Measurements from ENCODE around the gene IL23R. TPM values are rescaled to one million over a fixed set of nuclear protein-coding genes. Genes with fewer than 3 reads are reported as not detected.

IL23R gene
- total and polyA plus RNA-seq, 4 donors: 0.08 to 0.09 TPM; not detected in 2

DNA sequence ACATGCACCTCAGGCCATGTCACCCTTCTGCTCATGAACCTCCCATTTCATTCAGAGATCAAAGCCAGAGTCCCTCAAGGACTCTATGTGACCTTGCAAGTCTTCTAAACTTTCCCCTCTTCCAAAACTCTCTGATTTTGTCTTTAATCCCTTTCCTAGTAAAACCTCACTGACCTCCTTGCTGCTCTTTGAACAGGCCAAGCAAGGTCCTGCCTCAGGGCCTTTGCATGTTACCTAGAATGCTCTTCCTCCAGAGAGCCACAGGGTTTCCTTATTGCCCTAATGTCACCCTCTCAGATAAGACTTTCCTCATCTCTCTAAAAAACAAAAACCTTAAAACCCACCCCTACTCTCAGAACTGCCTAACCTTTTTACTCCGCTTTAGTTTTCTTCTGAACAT is 26.6 kb downstream of the IL23R start:
- DNase-seq (ENCODE audit: low spot score): no peak
- no peak overlapping the region for H3K4me3 ChIP-seq (ENCODE audit: low read depth in 1 of 3, low read length in 3 of 3)
- H3K27me3 ChIP-seq (ENCODE audit: control insufficient read depth in 4 of 4, insufficient read depth in 4 of 4, low read length in 3 of 4): no peaks in the 10 kb centered on the region
- no peak overlapping the region for H3K27ac ChIP-seq (ENCODE audit: low read depth in 1 of 2, low read length in 2 of 2)
- H3K9me3 ChIP-seq (ENCODE audit: control insufficient read depth in 4 of 4, low read length in 3 of 4): no peaks in the 10 kb centered on the region
- no peaks in the 10 kb centered on the region for H3K36me3 ChIP-seq (ENCODE audit: control insufficient read depth in 4 of 4, insufficient read depth in 3 of 4, low read depth in 1 of 4, low read length in 3 of 4)
- H3K9ac ChIP-seq (ENCODE audit: low read depth in 1 of 2, low read length in 2 of 2): no peak overlapping the region
- TF ChIP-seq YY1 (IDR thresholded peaks at IDR 0.05): no peak
- no peak for TF ChIP-seq HNF4G (IDR thresholded peaks at IDR 0.05)
- no peak for TF ChIP-seq SP1 (IDR thresholded peaks at IDR 0.05)
- TF ChIP-seq CTCF (IDR thresholded peaks at IDR 0.05; ENCODE audit: low read depth, low read length, missing input control): no peak
- no peak for TF ChIP-seq HNF4A (conservative IDR thresholded peaks at IDR 0.05)
- no peak for TF ChIP-seq NR2F2 (IDR thresholded peaks at IDR 0.05)
- TF ChIP-seq, protein P1, sequence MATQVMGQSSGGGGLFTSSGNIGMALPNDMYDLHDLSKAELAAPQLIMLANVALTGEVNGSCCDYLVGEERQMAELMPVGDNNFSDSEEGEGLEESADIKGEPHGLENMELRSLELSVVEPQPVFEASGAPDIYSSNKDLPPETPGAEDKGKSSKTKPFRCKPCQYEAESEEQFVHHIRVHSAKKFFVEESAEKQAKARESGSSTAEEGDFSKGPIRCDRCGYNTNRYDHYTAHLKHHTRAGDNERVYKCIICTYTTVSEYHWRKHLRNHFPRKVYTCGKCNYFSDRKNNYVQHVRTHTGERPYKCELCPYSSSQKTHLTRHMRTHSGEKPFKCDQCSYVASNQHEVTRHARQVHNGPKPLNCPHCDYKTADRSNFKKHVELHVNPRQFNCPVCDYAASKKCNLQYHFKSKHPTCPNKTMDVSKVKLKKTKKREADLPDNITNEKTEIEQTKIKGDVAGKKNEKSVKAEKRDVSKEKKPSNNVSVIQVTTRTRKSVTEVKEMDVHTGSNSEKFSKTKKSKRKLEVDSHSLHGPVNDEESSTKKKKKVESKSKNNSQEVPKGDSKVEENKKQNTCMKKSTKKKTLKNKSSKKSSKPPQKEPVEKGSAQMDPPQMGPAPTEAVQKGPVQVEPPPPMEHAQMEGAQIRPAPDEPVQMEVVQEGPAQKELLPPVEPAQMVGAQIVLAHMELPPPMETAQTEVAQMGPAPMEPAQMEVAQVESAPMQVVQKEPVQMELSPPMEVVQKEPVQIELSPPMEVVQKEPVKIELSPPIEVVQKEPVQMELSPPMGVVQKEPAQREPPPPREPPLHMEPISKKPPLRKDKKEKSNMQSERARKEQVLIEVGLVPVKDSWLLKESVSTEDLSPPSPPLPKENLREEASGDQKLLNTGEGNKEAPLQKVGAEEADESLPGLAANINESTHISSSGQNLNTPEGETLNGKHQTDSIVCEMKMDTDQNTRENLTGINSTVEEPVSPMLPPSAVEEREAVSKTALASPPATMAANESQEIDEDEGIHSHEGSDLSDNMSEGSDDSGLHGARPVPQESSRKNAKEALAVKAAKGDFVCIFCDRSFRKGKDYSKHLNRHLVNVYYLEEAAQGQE (IDR thresholded peaks at IDR 0.05): no peak
- TF ChIP-seq JUND (IDR thresholded peaks at IDR 0.05): no peak
- TF ChIP-seq ATF3 (IDR thresholded peaks at IDR 0.05): no peak
- TF ChIP-seq, protein P2, sequence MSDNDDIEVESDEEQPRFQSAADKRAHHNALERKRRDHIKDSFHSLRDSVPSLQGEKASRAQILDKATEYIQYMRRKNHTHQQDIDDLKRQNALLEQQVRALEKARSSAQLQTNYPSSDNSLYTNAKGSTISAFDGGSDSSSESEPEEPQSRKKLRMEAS (IDR thresholded peaks at IDR 0.05): no peak
- TF ChIP-seq GABPA (IDR thresholded peaks at IDR 0.05 in 1 of 2, conservative IDR thresholded peaks at IDR 0.05 in 1 of 2): no peak
- TF ChIP-seq FOXA1 (IDR thresholded peaks at IDR 0.05): no peak
- TF ChIP-seq RAD21 (IDR thresholded peaks at IDR 0.05): no peak
- TF ChIP-seq FOXA2 (IDR thresholded peaks at IDR 0.05): no peak
- no peak for TF ChIP-seq EGR1 (IDR thresholded peaks at IDR 0.05; ENCODE audit: low read depth in 2 of 2)
- no peak for TF ChIP-seq TAF1 (conservative IDR thresholded peaks at IDR 0.05)
- no peak for TF ChIP-seq RXRA (IDR thresholded peaks at IDR 0.05)
- TF ChIP-seq ZBTB33 (IDR thresholded peaks at IDR 0.05): no peak
- WGBS: 97% methylated on average over 1 of the region's 1 CpG
- peaks cover 0 to 6% (median 3%) of the 10 kb centered on the region in 4 donors for H3K4me1 ChIP-seq (ENCODE audit: control insufficient read depth in 4 of 4, insufficient read depth in 4 of 4, low read length in 3 of 4)

All from liver (tissue), 9 donors.